MCF 10A (cell line): ENCODE results near the gene PDE4D. TPM values are rescaled to one million over a fixed set of nuclear protein-coding genes. Genes with fewer than 3 reads are reported as not detected.

Experiments
- BruUV-seq: library from RNA; stranded (reverse); fragments of 400-500 nt; replicated peaks from 2 replicates; lab custom pipeline; 2021; lab: Mats Ljungman, UMichigan
- CTCF ChIA-PET: fragments of 300-600 bp; sonication (Branson Sonifier 250); formaldehyde crosslinking; extraction: SDS; loops from one replicate; lab custom pipeline; 2021; ENCODE audit warnings: antibody characterized with exemption, inconsistent platforms; lab: Yijun Ruan, JAX
- POLR2A ChIA-PET: fragments of 300-600, 350-650 bp; sonication (Branson Sonifier 250); formaldehyde crosslinking; extraction: SDS; loops from one replicate; lab custom pipeline; 2020; ENCODE audit warnings: antibody characterized with exemption, inconsistent platforms; lab: Yijun Ruan, JAX
- DNase-seq: peaks from one replicate; pipeline ENCODE4 v3.0.0-alpha.2; 2018; ENCODE audit not compliant: unreplicated experiment
- H3K27ac Mint-ChIP-seq: one replicate; pipeline ENCODE4 v1.8.0; 2022; ENCODE audit warnings: mild to moderate bottlenecking, low read depth, mixed read lengths; ENCODE audit not compliant: unreplicated experiment
- H3K27me3 Mint-ChIP-seq: one replicate; pipeline ENCODE4 v1.8.0; 2022; ENCODE audit warnings: mixed read lengths; ENCODE audit not compliant: insufficient read depth, unreplicated experiment
- H3K36me3 Mint-ChIP-seq: one replicate; pipeline ENCODE4 v1.8.0; 2022; ENCODE audit warnings: mild to moderate bottlenecking, moderate library complexity, mixed read lengths; ENCODE audit not compliant: insufficient read depth, unreplicated experiment
- H3K4me1 Mint-ChIP-seq: one replicate; pipeline ENCODE4 v1.8.0; 2022; ENCODE audit warnings: mixed read lengths; ENCODE audit not compliant: insufficient read depth, unreplicated experiment
- H3K4me3 Mint-ChIP-seq: one replicate; pipeline ENCODE4 v1.8.0; 2022; ENCODE audit warnings: mild to moderate bottlenecking, moderate library complexity, mixed read lengths; ENCODE audit not compliant: unreplicated experiment
- H3K9me3 Mint-ChIP-seq: one replicate; pipeline ENCODE4 v1.8.0; 2022; ENCODE audit warnings: mixed read lengths; ENCODE audit not compliant: unreplicated experiment
- intact Hi-C: fragments of 100-400 bp; cut with micrococcal nuclease; formaldehyde crosslinking; loops from 2 replicates; pipeline ENCODE4 v1.14.1; 2022
- total RNA-seq: library from RNA; stranded (reverse); gene quantifications from 2 replicates; pipeline ENCODE4 v1.2.3, GENCODE V29; 2022
- TF ChIP-seq, protein P1 (sequence below): fragments of 200-600 bp; IDR thresholded peaks from one replicate; pipeline ENCODE4 v1.8.0; 2022; ENCODE audit warnings: antibody characterized with exemption, mild to moderate bottlenecking; ENCODE audit not compliant: unreplicated experiment

PDE4D gene
- total RNA-seq, 1 experiment from 2014 or later, result 85.0 TPM

DNA sequence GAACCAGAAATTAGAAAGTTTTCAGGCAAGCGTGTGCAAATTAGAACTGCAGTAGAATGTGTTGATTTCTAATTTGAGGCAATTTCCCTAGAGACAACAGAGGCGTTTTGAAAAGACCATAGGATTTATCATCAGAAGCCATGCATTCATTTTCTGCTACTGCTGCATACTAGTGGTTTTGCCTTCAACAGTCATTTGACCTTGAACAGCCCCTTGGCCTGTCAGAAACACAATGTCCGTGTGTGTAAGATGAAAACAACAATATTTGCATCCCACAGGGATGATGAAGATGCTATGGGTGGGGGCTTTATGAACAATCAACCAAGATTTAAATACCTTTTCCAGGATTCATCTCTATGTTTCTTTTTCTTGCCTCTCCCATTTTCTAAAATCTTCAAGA lies 73.7 kb downstream of the PDE4D start:
- Mint-ChIP-seq H3K27me3 (peaks cover 41% of the 10 kb centered on the region), H3K4me3 (no peak overlapping the region), H3K36me3 (no peaks in the 10 kb centered on the region), H3K9me3 (no peaks in the 10 kb centered on the region), H3K4me1 (no peaks in the 10 kb centered on the region), H3K27ac (no peak overlapping the region)
- no TSS peak for BruUV-seq
- TF ChIP-seq, protein P1, sequence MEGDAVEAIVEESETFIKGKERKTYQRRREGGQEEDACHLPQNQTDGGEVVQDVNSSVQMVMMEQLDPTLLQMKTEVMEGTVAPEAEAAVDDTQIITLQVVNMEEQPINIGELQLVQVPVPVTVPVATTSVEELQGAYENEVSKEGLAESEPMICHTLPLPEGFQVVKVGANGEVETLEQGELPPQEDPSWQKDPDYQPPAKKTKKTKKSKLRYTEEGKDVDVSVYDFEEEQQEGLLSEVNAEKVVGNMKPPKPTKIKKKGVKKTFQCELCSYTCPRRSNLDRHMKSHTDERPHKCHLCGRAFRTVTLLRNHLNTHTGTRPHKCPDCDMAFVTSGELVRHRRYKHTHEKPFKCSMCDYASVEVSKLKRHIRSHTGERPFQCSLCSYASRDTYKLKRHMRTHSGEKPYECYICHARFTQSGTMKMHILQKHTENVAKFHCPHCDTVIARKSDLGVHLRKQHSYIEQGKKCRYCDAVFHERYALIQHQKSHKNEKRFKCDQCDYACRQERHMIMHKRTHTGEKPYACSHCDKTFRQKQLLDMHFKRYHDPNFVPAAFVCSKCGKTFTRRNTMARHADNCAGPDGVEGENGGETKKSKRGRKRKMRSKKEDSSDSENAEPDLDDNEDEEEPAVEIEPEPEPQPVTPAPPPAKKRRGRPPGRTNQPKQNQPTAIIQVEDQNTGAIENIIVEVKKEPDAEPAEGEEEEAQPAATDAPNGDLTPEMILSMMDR, result no peak
- ChIA-PET CTCF (interaction anchor here (2.1 kb wide), 1 partner anchor 10 kb away, joined by 17 read pairs; no protein-coding TSS in a partner anchor), POLR2A (interaction anchor here (0.7 kb wide), 2 partner anchors 760 to 1125 kb away, joined by 3 read pairs; partner anchors contain the start of gene ERCC8)
- no peak for DNase-seq
- intact Hi-C loops, result no loop called here

DNA sequence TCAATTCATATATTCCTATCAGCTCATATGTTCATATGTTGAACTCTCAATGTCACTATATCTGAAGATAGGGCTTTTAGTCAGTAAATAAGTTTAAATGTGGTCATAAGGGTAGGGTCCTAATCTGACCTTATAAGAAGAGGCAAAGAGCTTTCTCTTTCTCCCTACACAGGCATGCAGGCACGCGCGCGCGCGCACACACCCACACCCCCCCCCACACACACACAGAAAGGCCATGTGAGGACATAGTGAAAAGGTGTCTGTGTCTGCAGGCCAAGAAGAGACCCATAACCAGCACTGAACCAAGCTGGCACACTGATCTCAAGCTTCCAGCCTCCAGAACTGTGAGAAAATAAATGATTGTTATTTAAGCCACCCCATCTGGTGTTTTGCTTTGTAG lies 76.0 kb downstream of the PDE4D start:
- H3K9me3 Mint-ChIP-seq, result no peaks in the 10 kb centered on the region
- BruUV-seq, result no TSS peak
- POLR2A ChIA-PET, result no interaction called here
- no peak for DNase-seq
- no peak overlapping the region for H3K27ac Mint-ChIP-seq
- H3K27me3 Mint-ChIP-seq, result peaks cover 18% of the 10 kb centered on the region
- CTCF ChIA-PET, result interaction anchor here (0.5 to 1.1 kb wide), 8 partner anchors 7 to 842 kb away, joined by 3 to 6 read pairs (median 3); no protein-coding TSS in a partner anchor
- TF ChIP-seq, protein P1, result no peak
- no peaks in the 10 kb centered on the region for H3K36me3 Mint-ChIP-seq
- intact Hi-C loops, result no loop called here
- H3K4me1 Mint-ChIP-seq, result no peaks in the 10 kb centered on the region
- no peak overlapping the region for H3K4me3 Mint-ChIP-seq

DNA sequence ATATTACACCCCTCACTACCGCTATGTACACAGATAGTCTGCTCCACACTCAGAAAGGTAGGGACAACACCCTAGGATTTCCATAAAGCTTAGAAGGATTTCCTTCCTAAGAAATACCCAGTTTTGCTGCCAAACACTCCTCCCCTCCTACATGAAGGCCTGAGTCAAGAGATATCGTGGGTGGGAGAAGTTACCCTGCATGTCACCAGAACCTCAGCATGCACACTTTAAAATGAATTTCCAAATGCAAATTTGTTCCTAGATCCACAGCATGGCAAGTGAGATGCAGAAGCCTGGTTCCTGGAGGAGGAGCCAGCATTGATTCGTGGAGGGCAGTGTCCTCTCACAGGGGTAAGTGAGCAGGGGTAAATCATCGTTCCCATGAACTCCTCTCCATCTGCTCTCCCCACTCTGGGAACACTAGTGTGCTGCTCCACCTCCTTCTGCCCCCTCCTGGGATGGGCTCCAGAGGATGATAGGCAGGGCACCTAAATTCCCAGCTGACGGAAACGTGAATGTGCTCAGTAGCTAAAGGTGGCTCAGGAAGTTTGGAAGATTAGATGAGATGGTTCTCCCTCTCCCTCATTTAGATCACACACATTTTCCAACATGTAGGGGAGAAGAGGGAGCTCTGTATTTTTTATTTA lies 76.7 kb downstream of the PDE4D start:
- DNase-seq, result no peak
- H3K36me3 Mint-ChIP-seq, result no peaks in the 10 kb centered on the region
- TF ChIP-seq, protein P1, result no peak
- H3K9me3 Mint-ChIP-seq, result no peaks in the 10 kb centered on the region
- H3K27ac Mint-ChIP-seq, result no peak overlapping the region
- intact Hi-C loops, result no loop called here
- BruUV-seq, result no TSS peak
- ChIA-PET CTCF (interaction anchor here (0.6 to 1.1 kb wide), 5 partner anchors 9 to 843 kb away, joined by 3 read pairs; no protein-coding TSS in a partner anchor), POLR2A (no interaction called here)
- H3K4me3 Mint-ChIP-seq, result no peak overlapping the region
- H3K27me3 Mint-ChIP-seq, result peaks cover 18% of the 10 kb centered on the region
- no peaks in the 10 kb centered on the region for H3K4me1 Mint-ChIP-seq

DNA sequence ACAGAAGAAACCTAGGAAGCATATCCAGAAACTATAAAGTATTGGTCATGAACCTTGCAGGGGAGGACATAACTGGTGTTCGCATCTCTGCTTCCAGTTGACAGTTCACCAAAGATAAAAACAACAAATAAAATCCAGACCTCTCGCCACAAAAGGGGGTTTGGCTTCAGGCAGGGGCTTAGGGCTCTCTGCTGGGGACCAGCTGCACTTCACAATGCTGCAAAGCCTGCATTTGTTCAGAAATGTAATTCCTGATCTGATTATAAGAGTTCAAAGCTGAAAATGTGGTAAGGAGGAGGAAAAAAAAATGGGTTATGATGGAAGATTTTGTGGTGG lies 79.0 kb downstream of the PDE4D start:
- Mint-ChIP-seq H3K27me3 (peaks cover 21% of the 10 kb centered on the region), H3K27ac (no peak overlapping the region), H3K36me3 (no peaks in the 10 kb centered on the region), H3K4me3 (no peak overlapping the region), H3K4me1 (peaks cover 11% of the 10 kb centered on the region), H3K9me3 (no peaks in the 10 kb centered on the region)
- TF ChIP-seq, protein P1, result no peak
- intact Hi-C loops, result loop anchor here (1.0 to 5.0 kb wide), 3 partner anchors 473 to 853 kb away; no protein-coding TSS in a partner anchor
- no TSS peak for BruUV-seq
- DNase-seq, result no peak
- ChIA-PET CTCF (interaction anchor here (0.7 to 1.7 kb wide), 6 partner anchors 32 to 855 kb away, joined by 3 to 5 read pairs (median 3); no protein-coding TSS in a partner anchor), POLR2A (no interaction called here)
